ENCODE results near the gene KIAA1614.
"Not testable (repeated sequence)": the region's sequence is repeated elsewhere in the genome, so short reads cannot be mapped to it uniquely, and the experiment has no call there.

The KIAA1614 gene

GRCh38 chr1:180945551-180945950 lies 32.9 kb downstream of the KIAA1614 start:
- no peak for DNase-seq

GRCh38 chr1:180946056-180946455 lies 33.4 kb downstream of the KIAA1614 start:
- no peak for DNase-seq

GRCh38 chr1:180946541-180947498 lies 34.1 kb downstream of the KIAA1614 start:
- no peak for DNase-seq

GRCh38 chr1:180947499-180947885 lies 34.8 kb downstream of the KIAA1614 start:
- no peak for DNase-seq

- DNase-seq, result no peak
Measured at GRCh38 chr1:180947901-180948640, 35.4 kb downstream of the KIAA1614 start.

- DNase-seq, result no peak
Measured at GRCh38 chr1:180948641-180949615, 36.2 kb downstream of the KIAA1614 start.

- DNase-seq, result no peak
Measured at GRCh38 chr1:180949616-180950000, 36.9 kb downstream of the KIAA1614 start.

GRCh38 chr1:180950321-180950720 lies 37.6 kb downstream of the KIAA1614 start:
- no peak for DNase-seq

GRCh38 chr1:180951186-180951745 lies 38.6 kb downstream of the KIAA1614 start:
- DNase-seq, result no peak

GRCh38 chr1:180951836-180952656 lies 39.3 kb downstream of the KIAA1614 start:
- DNase-seq, result no peak

GRCh38 chr1:180952657-180953013 lies 39.9 kb downstream of the KIAA1614 start:
- no peak for DNase-seq

GRCh38 chr1:180953291-180954004 lies 40.8 kb downstream of the KIAA1614 start:
- DNase-seq, result no peak

- DNase-seq, result peak; percentile 64
Measured at GRCh38 chr1:180954005-180954800, 41.5 kb downstream of the KIAA1614 start.

GRCh38 chr1:180954801-180955165 lies 42.1 kb downstream of the KIAA1614 start:
- no peak for DNase-seq

- no peak for DNase-seq
Measured at GRCh38 chr1:180956028-180956640, 43.4 kb downstream of the KIAA1614 start.

- not testable (repeated sequence) for DNase-seq
Measured at GRCh38 chr1:180959620-180960019, 46.9 kb downstream of the KIAA1614 start.

- DNase-seq, result no peak
Measured at GRCh38 chr1:180961622-180962021, 48.9 kb downstream of the KIAA1614 start.

GRCh38 chr1:180962178-180962577 lies 49.5 kb downstream of the KIAA1614 start:
- no peak for DNase-seq

- no peak for DNase-seq
Measured at GRCh38 chr1:180964056-180964455, 51.4 kb downstream of the KIAA1614 start.

GRCh38 chr1:180964595-180964994 lies 51.9 kb downstream of the KIAA1614 start:
- DNase-seq, result no peak
